GM18870 (cell line): ENCODE measurements around the gene MGLL.
A peak's percentile ranks its signal among the peaks of the same experiment; 100 is the strongest.

Source experiments
- ATAC-seq: cut with Tn5 transposase; IDR thresholded peaks from one replicate; pipeline ENCODE4 v1.9.1; 2021; ENCODE audit warnings: moderate library complexity; ENCODE audit not compliant: unreplicated experiment

Gene MGLL

DNA sequence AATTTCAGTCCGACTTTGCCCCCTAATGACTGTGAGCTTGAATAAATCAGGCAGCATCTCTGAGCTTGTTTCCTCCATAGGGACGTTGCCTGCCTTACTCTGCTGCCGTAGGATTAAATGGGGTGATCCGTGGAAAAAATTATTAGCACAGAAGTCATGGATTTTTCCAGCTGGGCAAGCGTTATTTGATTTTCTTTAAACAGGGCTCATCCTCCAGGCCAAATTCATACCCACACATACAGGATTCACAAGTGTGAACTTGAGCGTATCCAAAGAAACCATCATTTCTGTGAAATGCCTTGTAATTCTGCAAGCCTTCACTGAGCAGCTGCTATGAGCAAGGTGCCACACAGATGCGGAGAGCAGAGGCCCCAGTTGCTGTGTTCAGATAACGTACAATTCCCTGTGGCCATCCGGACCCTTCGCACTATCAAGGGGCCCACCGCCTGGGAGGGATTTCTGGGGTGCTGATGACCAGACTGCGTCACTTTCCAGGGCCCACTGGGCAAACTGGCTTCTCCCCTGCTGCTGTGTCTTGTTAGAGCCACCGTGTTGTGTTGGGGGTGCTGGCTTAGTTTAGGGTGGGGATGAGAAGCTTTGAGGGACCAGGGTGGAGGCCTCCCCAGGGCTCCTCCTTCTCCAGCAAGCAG is 61.4 kb downstream of the MGLL start:
- no peak for ATAC-seq

DNA sequence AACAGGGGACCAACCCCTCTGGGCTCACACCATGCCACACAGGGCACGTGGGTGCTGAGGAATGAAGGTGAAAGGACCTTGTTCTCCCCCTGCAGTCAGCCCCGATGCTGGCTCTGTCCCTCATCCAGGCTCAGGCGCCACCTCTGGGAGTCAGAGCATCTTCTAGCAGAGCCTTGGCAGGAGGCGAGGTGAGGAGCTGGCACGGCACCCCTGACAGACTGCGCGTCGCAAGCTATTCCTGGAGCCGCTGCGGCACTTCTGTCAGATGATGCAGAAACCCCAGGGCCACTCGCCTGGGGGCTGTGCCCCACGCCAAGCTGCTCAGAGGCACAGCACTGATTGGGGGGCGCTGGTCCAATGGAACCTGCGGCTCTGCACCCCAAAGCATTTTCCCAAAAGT is 62.0 kb downstream of the MGLL start:
- no peak for ATAC-seq

DNA sequence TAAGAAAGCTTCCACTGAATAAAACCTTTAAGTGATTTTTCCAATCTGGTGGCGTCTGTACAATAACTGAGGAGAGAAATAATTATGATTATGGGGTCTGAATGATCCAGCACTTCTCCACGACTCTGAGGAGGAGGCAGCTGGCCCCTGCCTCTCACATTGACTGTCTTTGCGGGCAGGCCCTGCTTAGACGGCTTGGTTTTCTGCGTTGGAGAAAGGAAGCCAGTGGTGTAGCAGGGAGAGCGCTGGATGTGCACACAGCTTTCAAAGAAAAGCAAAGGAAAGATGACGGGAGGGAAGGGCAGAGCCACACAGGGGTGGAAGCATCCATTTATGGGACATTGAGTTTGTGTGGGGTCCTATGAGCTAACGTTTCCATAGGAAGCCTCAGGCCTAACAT is 62.5 kb downstream of the MGLL start:
- ATAC-seq: no peak

GRCh38 chr3:127758013-127758412 is 64.3 kb downstream of the MGLL start:
- no peak for ATAC-seq

- ATAC-seq: no peak
These were observed 67.0 kb downstream of the MGLL start for GRCh38 chr3:127755305-127755681.

DNA sequence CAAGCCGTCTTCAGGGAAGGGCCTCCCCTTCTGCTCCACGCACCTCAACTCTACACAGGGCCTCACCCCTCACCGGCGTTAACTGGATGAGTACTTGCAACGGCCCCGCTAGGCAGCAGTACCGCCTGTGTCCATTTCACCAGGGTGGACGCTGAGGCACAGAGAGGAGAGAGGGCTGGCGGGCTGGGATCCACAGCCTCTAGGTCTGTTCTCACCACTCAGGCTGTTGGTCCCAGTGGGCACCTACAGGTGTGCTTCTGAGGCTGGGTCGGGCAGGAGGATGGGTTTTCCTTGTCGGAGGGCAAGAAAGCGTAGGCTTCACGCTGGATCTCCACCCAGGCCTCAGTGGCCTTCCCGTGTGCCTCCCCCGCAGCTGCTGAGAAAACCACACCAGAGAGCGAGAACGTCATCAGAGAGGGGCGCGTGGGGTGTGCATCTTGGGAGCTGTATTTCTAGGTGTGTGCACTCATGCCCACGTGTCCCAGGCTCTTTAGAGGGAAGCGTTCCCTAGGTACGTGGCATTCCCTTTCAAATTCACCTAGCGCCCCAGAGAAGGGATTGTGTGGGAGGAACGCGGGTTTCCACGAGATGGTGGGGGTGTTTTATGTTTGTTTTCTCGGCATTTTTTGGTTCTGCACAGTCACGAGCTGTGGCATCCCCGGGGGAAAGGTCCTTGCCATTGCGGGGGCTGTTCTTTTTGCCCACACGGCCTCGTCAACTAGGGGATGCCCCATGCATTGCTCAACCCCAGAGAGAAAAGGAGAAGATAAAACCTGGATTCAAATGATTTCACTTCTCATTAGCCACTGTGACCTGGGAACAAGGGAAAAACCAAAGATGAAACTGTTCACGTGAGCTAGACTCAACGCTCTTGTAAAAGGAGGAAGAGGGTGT is 67.7 kb downstream of the MGLL start:
- no peak for ATAC-seq

- no peak for ATAC-seq
These were observed 68.4 kb downstream of the MGLL start for GRCh38 chr3:127753898-127754410.

GRCh38 chr3:127753338-127753737 is 69.0 kb downstream of the MGLL start:
- no peak for ATAC-seq

GRCh38 chr3:127751782-127752181 is 70.5 kb downstream of the MGLL start:
- no peak for ATAC-seq

- no peak for ATAC-seq
These were observed 71.1 kb downstream of the MGLL start for GRCh38 chr3:127751163-127751621.

DNA sequence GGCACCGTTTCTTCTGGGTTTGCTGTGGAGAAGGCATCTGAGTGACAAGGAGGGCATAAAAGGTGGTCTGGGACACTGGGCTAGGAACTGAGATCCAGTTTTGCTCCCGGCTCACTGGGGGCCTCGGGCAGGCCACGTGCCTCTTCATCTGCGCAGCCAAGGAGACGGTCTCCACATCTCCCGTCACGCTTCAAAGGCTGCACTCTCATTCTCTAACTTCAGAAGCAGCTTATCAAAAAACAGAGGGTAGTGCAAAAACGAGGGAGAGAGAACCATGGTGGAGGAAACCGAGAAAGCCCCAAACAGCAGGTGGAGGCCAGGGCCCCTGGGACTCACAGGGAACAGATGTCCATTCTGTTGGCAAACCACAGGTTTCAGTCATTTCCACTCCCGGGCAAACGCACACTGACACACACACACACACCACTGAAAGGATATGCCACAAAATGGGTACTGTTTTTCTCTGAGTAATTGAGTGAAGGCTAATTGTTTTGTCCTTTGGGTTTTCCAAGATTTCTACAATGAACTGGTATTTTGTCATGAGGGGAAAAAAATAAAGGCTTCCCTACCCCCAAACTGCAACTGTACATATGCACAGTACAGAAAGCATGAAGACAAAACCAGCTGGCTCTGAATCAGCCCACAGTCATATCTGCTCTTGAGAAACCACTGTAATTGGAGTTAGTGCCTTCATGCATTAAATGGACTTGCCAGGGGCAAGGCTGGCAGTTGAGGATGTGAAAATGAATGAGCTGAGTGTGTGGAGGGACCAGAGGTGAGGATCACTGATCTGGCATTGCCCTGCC is 71.9 kb downstream of the MGLL start:
- peak; percentile 35 for ATAC-seq

DNA sequence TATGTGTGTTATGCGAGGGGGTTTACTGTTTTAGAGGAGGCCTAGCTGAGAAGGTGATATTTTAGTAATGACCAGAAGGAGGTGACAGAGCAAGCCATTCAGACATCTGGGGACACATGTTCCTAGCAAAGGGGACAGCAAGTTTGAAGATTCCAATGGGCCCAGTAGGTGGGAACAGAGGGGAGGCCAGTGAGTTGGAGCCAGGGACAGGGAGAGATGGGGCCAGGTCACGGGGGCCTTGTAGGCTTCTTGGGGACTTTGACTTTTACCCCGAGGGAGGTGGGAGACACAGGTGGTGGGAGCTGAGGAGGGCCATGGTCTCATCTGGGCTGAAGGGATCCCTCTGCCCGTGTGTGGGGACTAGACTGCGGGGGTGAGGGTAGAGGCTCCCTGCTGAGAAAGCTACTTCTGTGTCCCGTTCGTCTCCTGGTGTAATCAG is 72.5 kb downstream of the MGLL start:
- ATAC-seq: no peak

DNA sequence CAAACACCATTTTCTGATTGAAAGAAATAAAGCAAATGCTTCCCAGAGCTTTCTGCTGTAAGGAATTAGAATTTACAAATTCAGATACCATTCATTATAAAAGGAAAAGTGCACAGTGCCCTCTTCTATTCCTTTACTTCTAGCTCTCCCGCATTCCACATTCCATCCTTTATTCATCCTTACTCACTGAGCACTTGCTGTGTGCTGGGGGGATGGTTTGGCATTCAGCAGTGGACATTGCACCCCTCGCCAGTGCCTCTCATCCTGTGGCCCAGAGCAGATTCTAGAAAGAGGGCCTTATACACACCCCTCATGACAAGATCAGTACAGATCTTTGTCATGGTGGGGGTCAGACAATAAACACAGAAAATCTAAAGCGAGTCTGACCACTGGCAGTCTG is 73.0 kb downstream of the MGLL start:
- ATAC-seq: no peak

DNA sequence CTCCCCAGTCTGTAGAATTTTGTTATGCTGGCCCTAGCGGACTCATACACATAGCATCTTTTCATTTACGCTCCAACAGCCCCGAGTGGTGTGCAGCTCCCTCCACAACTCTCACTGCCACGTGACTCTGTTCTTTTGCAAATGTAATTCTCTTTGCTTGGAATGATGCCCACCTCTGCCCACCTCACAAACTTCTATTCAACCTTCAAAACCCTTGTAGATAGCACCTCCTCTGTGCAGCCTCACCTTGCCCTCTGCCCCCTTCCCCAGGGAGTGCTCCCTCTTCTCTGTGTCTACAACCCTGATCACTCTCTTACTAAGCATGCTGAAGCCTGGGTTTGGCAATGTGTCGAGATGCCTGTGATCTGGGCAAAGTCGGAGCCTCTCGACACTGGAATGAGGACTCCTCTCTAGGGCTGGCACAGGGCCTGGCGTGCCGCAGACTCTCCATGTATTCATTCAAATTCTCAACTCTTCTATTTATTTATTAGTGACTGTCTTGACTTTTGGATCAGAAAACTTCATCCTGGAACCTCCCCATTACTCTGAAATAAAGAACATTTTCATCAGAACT is 73.5 kb downstream of the MGLL start:
- no peak for ATAC-seq

DNA sequence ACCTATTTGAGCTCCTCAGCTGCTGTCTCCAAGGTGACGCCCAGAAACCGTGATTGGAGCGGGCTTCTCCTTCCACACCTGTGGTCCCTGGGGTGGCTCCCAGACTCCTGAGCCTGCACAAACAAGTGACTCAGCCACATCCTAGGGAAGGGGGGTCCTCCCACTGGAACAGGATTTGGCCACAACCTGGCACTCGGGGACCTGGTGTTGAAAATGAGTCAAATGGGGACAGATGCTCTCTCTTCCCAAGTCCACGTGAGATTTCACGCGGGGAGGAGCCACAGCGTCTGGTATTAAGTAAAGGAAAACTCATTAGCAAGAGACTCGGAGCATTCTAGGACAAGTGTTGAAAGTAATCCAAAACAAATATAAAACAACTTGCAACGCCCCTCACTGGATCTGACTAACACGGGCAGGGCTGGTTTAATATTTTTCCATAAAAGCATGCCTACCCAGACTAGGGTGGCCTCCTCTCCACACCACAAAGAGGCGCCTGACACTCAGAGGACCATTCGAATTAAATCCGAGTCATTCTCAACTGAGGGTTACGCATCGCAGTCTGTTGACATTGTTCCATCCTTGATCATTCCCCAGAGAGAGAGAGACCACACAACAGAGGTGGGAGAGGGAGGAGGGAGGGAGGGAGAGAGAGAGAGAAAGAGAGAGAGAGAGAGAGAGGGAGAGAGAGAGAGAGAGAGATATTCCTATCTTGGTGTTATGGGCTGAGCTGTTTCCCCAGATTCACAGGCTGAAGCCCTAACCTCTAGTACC is 74.4 kb downstream of the MGLL start:
- no peak for ATAC-seq

DNA sequence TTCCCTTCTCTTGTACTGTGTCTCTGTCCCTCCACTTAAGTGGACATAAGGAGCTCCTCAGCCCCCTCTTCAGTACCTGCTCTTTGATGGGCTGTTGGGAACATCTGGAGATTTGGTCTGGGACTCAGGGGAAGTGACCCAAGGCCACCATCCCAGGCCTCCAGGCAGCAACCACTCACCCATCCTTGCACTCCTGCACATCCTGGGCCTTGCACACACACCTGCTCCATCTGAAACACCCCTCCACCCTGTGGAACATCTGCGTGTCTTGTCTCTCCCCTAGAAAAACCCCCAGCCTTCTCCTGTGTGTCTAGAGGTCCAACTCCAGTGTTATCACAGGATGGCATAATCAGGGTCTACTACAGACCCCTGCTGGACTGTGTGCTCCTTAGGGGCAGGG is 75.2 kb downstream of the MGLL start:
- no peak for ATAC-seq

- ATAC-seq: no peak
These were observed 75.8 kb downstream of the MGLL start for GRCh38 chr3:127746400-127747057.

- ATAC-seq: no peak
These were observed 76.5 kb downstream of the MGLL start for GRCh38 chr3:127745656-127746399.

- no peak for ATAC-seq
These were observed 77.4 kb downstream of the MGLL start for GRCh38 chr3:127744875-127745274.
